ENCODE results near the gene PLA2G2A.

Gene PLA2G2A, protein sequence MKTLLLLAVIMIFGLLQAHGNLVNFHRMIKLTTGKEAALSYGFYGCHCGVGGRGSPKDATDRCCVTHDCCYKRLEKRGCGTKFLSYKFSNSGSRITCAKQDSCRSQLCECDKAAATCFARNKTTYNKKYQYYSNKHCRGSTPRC

GRCh38 chr1:19979494-19979977, at the start of gene PLA2G2A:
PLA2G2A (minus strand) TSS chr1:19979618; CDS start chr1:19978773, 845 bp downstream.
- Histone ChIP-seq H3K9me3 (no peaks in the 10 kb centered on the region), H3K36me3 (no peaks in the 10 kb centered on the region), H3K4me1 (ENCODE audit: control insufficient read depth in 1 of 2, insufficient read depth in 1 of 2, low read depth in 1 of 2, low read length in 1 of 2) (no peaks in the 10 kb centered on the region), H3K27ac (no peak within 1 kb of the TSS), H3K4me3 (ENCODE audit: low read depth in 1 of 2, low read length in 1 of 2) (no peak within 1 kb of the TSS), H3K27me3 (peaks cover 45% of the 10 kb centered on the region)
- no peak for TF ChIP-seq CTCF (IDR thresholded peaks at IDR 0.05)

- Histone ChIP-seq H3K27me3 (peaks cover 50% of the 10 kb centered on the region), H3K4me3 (ENCODE audit: low read depth in 1 of 2, low read length in 1 of 2) (no peak overlapping the region), H3K9me3 (no peaks in the 10 kb centered on the region), H3K27ac (no peak overlapping the region), H3K4me1 (ENCODE audit: control insufficient read depth in 1 of 2, insufficient read depth in 1 of 2, low read depth in 1 of 2, low read length in 1 of 2) (no peaks in the 10 kb centered on the region), H3K36me3 (no peaks in the 10 kb centered on the region)
- TF ChIP-seq CTCF (IDR thresholded peaks at IDR 0.05), result no peak
These were observed 49.3 kb upstream of the PLA2G2A start for GRCh38 chr1:20028726-20029125.

- Histone ChIP-seq H3K36me3 (no peaks in the 10 kb centered on the region), H3K27ac (no peak overlapping the region), H3K4me1 (ENCODE audit: control insufficient read depth in 1 of 2, insufficient read depth in 1 of 2, low read depth in 1 of 2, low read length in 1 of 2) (no peaks in the 10 kb centered on the region), H3K9me3 (no peaks in the 10 kb centered on the region), H3K4me3 (ENCODE audit: low read depth in 1 of 2, low read length in 1 of 2) (no peak overlapping the region), H3K27me3 (peaks cover 54% of the 10 kb centered on the region)
- no peak for TF ChIP-seq CTCF (IDR thresholded peaks at IDR 0.05)
These were observed 48.7 kb upstream of the PLA2G2A start for GRCh38 chr1:20028125-20028524.

GRCh38 chr1:20017741-20018140, 38.3 kb upstream of the PLA2G2A start:
- Histone ChIP-seq H3K9me3 (peaks cover 3% of the 10 kb centered on the region), H3K27ac (no peak overlapping the region), H3K36me3 (no peaks in the 10 kb centered on the region), H3K4me1 (ENCODE audit: control insufficient read depth in 1 of 2, insufficient read depth in 1 of 2, low read depth in 1 of 2, low read length in 1 of 2) (no peaks in the 10 kb centered on the region), H3K4me3 (ENCODE audit: low read depth in 1 of 2, low read length in 1 of 2) (no peak overlapping the region), H3K27me3 (peaks cover 7% of the 10 kb centered on the region)
- TF ChIP-seq CTCF (IDR thresholded peaks at IDR 0.05), result no peak

DNA sequence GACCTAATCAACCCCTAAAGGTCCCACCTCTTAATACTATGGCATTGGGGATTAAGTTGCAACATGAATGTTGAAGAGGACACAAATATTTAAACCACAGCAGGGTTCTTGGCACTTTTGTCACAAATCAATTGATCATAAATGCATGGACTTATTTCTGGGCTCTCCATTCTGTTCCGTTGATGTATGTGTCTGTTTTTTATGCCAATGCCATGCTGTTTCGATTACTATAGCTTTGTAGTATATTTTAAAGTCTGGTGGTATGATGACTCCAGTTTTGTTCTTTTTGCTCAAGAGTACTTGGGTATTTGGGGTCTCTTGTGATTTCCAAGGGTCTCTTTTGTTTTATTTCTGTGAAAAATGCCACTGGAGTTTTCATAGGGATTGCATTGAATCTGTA, 34.7 kb upstream of the PLA2G2A start:
- Histone ChIP-seq H3K9me3 (peaks cover 3% of the 10 kb centered on the region), H3K36me3 (no peaks in the 10 kb centered on the region), H3K4me1 (ENCODE audit: control insufficient read depth in 1 of 2, insufficient read depth in 1 of 2, low read depth in 1 of 2, low read length in 1 of 2) (no peaks in the 10 kb centered on the region), H3K27me3 (peaks cover 4% of the 10 kb centered on the region), H3K4me3 (ENCODE audit: low read depth in 1 of 2, low read length in 1 of 2) (no peak overlapping the region), H3K27ac (no peak overlapping the region)
- no peak for TF ChIP-seq CTCF (IDR thresholded peaks at IDR 0.05)

Measured in neutrophil (primary cell).